ENCODE results near the gene PTCH1.

PTCH1 gene

DNA sequence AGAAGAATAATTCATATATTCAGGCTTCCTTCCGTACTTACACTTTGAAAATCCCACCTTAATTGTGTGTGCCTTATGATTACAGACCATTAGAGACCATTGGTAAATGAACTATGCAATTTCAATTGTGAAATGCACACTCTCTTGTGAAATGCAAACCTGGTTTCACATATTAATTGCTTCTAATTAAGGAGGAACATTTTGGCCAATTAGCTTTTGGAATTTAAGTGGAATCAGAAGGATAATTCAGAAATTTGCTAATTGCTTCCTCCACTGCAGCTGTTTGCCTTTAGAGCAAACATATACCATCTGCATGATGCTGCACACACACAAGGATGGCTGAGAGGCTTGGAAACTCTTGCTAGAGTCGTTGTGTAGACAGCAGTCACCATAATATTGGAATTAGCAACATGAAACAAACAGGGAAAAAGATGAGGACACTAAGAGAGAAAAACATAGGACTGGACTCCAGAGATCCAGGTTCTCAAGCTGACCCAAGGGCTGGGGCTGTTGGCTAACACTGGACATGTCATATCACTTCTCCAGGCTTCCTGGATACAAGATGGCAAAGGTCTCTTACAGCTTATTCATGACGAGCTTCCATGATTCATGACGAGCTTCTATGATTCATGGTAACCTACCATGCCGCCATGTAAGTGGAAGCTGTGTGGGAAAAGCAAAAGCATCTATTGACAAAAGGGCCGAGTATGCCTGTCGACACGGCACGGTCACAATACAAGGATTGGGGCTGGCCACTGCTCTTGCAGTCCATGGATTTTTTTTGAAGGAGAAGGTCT is 78.0 kb downstream of the PTCH1 start:
- DNase-seq (ENCODE audit: low spot score), result no peak

- no peak for DNase-seq (ENCODE audit: low spot score)
Observed at GRCh38 chr9:95437559-95437958, 79.2 kb downstream of the PTCH1 start.

DNA sequence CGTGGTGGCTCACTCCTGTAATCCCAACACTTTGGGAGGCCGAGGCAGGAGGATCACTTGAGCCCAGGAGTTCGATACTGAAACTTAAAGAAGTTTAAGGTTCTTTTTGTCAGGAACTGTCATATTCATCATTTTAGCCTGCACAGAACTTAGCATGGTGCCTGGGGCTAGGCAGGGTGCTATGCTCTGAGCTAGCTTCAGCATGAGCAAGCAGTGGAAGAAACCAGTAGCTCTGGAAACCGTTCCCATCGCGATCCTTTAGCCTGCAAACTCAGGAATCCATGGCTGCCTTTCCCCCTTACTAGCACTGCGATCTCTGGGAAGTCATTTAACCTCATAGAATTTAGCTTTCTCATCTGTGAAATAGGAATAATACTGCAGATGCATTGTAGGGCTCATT is 80.4 kb downstream of the PTCH1 start:
- no peak for DNase-seq (ENCODE audit: low spot score)

DNA sequence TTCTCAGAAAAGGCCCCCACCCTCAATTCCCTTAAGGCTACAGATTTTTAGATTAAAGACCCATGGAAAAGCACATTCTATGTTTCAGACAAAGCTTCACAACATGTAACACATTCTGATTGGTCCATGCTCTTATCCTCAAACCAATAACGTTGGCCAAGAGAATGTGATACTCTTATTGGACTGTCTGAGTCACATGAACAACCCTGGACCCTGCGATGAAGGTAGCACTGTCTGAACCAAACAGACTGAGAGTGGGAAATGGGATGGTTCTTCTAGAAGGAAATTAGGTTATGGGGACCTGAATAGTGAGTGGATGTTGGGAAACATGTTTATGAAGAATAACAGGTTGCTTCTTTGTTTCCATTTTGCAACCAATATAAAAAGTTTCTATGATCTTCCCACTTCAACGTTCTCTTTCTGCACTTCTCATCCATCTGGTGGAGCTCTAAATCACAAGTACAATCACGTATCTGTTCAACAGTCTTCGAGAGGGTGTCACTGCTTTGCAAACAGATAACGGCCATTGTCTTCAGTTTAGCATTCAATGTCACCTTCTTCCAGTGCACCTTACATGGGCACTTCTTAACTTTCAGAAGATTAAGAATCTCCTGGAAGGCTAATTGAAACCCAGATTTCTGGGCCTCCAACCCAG is 81.6 kb downstream of the PTCH1 start:
- no peak for DNase-seq (ENCODE audit: low spot score)

DNA sequence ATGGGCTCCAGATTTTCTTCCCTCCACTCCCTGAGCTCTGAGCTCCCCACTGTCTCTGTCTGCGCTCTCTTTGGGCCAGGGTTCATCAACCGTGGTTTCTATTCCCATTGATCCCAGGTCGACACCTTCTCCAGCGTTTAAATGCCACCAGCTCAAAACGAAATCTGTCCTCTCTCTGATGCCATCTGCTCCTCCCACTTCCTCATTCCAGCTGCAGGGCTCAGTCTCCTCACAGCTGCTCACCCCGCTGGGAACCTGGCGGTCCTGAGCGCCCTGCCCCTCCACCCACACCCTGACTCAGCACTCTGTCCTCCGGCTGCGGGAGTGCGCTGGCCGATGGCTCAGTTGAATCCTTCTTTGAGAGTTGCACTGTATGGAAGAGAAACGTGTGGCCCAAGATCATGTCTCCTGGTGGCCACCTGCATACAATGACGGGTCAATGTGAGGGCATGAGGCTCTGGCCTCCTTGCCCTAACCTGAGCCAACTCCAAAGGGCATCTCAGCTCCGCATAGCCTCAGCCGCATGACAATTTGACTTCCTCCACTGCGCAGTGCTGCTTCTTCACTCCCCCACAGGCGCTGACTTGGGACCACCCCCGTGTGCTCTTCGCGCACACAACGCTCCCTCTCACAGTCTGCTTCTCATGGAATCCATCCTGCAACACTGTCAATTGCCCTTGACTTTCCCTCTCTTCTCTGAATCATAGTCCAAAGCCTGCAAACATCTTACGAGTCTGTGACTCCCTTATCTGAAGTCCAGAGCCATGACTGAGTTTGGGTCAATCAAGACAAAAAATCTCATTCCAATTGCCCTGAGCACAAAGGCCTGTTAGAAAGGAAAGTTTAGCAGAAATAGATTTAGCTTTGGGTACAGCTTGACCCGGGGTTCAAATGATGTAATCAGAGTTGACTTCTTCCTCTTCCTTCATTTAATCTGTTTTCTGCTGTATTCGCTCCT is 82.4 kb downstream of the PTCH1 start:
- DNase-seq (ENCODE audit: low spot score), result no peak

DNA sequence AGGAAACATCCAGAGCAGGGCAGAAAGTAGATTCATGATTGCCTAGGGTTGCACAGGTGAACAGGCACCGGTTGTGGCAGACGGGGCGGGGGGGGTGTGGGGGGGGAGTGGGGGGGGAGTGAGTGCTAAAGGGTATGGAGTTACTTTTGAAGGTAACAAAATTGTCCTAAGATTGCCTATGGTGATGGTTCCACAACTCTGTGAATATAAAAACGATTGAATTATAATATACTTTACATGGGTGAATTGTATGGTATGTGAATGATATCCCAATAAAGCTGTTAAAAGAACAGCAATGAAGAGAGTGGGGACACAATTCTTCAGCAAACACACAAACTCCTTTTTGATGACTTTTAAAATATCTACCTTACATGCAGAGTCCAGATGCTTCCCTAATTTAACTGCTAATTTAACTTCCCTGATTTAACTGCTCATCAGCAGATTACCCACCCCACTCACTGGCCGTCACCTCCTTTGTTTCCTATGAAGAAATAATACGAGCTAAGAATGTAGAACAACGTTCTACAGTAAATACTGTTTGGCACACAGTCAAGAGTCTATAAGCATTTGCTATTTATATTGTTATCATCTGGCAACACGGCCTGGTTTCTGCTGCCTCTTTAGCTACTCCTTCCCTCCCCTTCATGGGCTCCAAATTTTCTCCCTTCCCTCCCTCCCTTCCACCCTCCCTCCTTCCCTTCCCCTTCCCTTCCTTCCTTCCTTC is 83.5 kb downstream of the PTCH1 start:
- DNase-seq (ENCODE audit: low spot score), result no peak

GRCh38 chr9:95431286-95431685 is 85.5 kb downstream of the PTCH1 start:
- no peak for DNase-seq (ENCODE audit: low spot score)

- no peak for DNase-seq (ENCODE audit: low spot score)
Observed at GRCh38 chr9:95429948-95430620, 86.7 kb downstream of the PTCH1 start.

DNA sequence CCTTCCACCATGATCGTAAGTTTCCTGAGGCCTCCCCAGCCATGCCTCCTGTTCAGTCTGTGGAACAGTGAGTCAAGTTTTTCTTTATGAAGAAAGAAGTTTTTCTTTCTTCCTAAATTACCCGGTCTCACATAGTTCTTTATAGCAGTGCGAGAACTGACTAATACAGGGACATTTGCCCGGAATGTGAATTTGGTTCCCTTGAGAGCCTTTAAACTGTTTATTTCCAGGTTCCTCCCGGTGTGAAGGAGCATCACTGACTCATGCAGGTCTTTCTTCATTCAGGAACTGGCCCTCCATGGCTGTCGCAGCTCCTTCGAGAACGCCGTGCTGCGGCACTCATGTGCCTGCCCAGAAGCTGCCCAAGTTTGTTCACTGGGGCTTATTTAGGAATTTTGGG is 87.7 kb downstream of the PTCH1 start:
- DNase-seq (ENCODE audit: low spot score), result no peak

DNA sequence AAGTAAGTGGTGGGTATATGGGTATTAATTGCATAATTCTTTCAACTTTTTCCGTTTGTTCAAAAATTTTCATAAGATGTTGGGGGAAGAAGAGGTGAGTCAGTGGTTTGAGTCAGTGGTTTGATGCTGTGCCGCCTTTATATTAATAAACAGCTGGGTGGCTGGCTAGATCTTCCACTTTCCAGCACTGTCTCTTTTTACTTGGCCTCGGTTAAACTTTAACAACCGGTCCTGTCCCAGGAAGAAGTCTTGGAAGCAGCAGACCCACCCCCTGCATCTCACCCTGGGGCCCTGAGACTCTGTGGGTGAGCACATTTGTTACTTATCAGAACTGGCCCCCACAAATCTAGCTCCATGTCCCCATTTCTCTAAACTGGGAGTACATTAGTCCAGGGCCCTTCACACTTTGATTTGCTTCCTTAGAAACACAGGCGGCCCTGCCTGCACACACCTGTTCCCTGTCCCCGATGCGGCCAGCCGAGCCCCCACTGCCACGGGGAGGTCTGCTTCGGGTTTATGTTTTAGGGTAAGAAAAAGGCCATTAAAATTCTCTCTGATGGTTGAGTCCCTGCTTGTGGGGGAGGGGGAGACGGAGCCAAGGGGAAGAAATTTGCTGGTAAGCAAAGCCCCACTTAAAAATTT is 90.7 kb downstream of the PTCH1 start:
- no peak for DNase-seq (ENCODE audit: low spot score)

DNA sequence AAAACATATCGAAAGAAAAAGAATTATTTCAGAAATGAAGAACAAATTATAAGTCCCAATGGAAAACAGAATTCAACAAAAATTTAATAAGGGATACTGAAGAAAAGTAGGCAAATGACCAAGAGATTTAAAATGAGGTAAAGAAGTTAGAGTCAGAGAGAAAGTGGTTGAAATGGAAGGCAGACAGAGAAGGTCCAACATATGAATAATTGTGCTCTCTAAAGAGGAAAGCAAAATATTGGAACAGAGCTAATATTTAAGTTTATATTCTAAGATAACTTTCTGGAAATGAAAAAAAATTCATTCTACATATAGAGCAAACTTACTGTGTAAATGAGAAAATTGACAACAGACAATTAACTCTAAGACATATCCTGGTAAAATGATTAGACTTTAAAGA is 94.1 kb downstream of the PTCH1 start:
- no peak for DNase-seq (ENCODE audit: low spot score)

DNA sequence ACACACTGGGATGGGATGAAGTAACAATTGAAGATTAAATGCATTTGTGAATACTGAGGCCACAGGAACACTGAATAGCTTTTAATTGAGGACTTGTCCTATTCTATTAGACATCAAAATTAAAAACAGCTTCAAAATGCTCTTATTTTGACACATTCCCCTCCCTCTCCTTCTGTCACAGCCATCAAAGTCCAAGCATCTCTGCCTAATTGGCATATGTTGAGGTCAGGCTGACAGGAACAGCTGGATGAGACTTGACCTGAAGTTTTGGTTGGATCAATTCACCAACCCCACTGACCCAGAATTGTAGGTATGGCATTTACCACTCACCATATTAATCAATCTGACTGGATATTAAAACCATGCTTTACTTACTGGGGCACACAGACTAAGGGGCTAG is 96.3 kb downstream of the PTCH1 start:
- no peak for DNase-seq (ENCODE audit: low spot score)

DNA sequence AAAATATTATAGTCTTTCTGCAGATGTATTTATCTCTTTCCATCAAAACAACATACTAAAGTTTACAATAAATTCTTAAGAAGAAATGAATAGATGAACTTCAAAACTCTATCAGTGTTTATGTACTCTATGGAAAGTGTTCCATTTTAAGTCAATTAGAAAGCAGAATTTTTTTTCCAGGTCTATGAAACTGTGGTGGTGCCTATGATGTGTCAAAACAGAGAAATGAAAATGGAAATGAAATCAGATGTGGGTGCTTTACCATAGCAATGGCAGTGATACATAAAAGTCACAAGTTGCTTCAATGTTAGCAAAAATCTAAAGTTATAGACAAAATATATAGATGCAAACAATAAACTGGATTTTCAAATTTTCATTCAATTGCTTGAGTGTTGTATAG is 97.3 kb downstream of the PTCH1 start:
- DNase-seq (ENCODE audit: low spot score), result no peak

DNA sequence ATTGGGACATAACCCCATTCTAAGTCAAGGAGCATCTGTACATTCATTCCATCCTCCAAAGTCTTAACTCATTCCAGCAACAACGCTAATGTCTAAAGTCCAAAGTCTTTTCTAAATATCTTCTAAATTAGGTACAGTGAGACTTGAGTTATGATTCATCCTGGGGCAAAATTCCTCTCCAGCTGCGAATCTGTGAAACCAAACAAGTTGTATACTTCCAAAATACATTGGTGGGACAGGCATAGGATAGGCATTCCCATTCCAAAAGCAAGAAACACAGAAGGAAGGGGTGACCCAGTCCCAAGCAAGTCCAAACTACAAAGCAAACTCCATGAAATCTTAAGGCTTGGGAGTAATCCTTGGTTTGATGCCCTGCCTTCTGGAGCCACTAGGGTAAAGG is 101.6 kb downstream of the PTCH1 start:
- no peak for DNase-seq (ENCODE audit: low spot score)

- no peak for DNase-seq (ENCODE audit: low spot score)
Observed at GRCh38 chr9:95413793-95414192, 103.0 kb downstream of the PTCH1 start.

DNA sequence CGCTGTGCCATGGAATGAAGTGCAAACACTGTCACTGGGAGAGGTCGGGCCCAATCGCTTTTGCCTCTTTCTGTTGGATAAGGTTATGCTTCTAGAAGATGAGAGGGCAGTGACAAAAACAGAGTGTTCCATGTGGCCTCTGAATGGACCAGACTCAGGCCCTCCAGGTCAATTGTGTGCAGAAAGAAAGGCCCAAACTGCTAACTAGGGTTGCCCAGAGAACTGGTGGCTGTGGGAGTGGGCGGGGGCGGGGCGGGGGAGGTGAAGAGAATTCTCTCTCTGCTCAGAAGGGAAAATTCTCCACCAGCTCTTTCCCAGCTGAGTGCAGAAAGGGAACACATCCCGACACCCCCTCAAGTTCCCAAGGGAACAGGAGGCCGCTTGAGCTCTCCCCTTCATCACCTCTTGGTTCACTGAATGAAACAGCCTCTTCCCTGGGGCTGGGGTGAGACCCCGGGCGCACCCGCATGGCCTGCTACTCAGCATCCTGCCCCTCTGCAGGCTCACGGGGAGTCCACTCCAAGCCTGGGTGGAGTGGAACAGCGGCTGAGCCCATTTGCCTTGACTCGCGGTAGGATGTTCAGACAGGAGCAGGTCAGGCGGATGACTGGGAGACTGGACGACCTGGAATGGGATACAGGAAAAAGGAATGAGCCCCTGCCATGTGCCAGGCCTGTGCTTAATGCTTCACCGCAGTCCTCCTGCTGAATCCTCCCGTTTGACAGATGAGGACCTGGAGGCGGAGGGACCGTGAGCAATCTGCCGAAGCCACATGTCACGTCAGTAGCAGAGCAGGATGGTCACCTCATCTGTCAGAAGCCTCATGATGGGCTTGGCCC is 105.5 kb downstream of the PTCH1 start:
- no peak for DNase-seq (ENCODE audit: low spot score)

DNA sequence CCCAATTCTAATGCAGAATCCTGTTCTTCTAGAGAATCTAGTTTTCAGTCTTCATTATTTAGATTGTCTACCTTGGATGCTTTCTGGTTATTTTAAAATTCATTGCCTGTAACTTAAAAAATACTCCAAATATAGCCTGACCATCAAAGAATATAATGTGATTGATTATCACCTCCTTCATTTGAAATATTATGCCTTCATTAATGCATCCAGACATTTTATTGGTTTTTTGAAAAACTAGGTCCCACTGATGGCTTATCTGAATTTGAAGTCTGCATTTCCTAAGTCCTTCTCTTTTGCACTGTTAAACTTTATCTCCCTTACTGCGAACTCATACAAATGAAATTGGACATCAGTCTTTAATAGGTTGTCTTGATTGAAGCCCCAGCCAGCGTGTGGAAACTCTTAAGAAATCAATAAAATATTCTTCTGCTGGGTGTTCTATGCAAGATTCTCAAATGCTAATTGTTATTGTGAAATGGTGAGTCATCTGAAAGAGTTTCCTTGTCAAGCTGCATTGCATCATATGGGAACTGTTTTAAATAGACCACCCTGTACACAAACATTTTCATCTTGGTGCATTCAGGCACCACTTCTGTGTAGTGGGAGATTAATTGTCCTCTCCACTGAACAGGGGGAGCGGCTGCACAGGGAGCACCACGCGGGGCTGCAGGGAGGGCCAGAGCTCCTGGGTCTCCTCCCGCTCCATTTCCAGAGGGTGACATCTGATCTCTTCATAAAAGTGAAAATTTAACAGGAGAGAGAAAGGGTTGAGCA is 106.9 kb downstream of the PTCH1 start:
- DNase-seq (ENCODE audit: low spot score), result peak; percentile 85

DNA sequence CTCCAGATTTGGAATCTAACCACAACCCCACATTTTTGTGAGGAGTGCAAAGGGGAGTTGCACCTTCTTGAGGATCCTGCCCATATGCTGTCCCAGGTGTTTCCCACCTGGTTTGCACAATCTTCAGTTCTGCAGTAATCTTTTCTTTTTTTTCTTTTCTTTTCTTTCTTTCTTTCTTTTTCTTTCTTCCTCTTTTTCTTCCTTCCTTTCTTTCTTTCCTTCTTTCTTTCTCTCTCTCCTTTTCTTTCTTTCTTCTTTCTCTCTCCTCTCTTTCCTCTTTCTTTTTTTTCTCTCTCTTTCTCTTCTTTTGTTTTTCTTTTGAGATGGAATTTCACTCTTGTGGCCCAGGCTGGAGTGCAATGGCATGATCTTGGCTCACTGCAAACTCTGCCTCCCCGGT is 109.2 kb downstream of the PTCH1 start:
- no peak for DNase-seq (ENCODE audit: low spot score)

DNA sequence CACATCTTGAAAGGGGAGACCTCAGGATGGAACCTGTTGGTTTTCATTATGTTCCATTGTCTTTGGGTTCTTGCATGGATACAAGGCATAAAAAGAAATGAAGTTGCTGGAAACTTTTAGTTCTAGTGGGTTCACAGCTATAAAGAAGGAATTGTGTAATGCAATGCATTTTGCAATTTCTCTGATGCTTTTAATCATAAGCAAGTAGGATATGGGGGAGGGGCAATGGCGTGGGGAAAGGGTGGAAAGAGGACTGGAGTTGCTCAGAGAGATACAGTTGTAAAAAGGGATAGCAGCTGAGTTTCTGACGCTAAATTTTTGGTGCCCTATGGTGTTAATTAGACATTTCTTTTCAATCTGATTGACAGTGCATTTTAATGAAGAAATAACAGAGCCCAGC is 110.7 kb downstream of the PTCH1 start:
- DNase-seq (ENCODE audit: low spot score), result no peak
